ENCODE data around the gene ABCA4.

The ABCA4 gene

DNA sequence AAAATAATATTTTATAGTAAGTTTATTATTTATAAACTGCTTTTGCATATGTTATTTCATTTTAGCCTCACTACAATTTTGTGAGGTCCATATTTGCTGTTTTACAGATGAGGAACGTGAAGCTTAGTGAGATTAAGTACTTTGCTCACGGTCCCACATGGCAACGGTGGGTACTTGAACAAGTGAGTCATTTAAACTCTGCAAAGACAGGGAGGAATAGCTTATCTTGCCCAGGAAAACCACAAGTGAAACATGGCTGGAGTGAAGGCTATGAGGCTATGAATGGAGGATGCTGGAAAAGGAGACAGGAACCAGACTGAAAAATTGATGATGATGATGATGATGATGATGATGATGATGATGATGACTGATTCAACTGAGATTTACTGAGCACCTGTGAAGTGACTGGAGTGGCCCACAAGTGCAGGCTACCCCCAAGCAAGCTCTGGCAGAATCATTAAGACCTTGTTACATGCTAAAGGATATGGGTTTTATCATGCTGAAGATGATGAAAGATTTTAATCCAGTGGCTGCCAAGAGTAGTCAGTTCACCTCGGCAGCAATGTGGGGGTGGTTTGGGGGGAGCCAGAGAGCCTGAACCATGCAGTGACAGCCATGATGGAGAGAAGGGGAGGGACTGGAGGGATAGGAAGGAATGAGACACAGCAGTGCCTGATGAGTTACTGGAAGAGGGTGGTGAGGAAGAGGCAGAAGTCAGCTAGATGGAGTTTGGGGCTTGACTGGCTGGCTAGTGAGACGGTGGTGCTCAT, 1.4 kb upstream of the ABCA4 start:
- no peak for DNase-seq

GRCh38 chr1:94121411-94121821, 468 bp upstream of the ABCA4 start:
- DNase-seq, result no peak

DNA sequence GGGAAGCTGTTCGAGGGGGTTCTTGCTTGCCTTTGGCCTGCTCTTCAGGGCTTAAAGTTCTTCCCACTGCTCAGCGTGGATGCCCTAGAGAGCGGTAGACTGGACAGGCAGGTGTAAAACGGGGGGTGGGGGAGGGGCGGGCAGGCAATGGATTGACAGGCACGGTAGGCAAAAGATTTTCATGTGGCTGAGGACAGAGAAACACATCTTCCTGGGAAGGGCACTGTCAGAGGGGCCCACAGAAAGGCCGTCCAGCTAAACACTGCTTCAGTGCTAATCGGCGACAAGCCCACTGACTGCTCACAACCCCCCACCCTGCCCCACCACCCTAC, 412 bp downstream of the ABCA4 start:
- DNase-seq, result no peak

DNA sequence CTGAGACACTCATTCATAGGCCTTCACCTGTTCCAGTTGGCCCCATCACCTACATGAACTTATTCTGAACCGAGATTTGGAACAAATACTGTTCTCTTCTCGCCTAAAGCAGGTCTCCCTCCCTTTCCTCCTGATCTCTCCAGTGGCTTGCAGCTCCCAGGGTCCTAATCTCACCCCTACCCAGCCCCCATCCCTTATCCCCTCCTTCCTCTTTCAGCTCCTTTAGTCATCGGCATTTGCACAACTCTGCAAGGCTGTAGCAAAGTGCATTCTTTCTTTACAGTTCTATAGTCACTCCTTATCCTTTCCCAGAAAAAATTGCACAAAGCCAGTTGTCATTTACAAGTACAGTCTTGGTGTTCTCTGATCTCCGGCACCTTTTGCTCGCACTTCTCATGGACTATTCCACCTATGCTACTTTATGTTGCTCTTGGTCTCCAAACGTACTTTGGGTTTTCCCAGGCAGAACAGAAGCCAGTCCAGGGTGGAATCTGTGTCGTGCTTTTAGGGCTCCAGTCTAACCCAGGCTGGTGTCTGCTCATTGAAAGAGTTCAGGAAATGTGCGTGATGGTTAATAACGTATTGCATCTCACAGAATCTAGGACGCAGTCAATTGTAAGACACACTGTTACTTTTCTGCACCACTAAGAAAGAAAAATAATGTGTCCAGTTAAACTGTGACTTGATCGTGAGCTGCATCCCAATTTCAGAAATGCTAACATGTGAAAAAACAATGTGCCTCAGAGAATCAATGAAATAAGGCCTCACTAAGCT, 965 bp downstream of the ABCA4 start:
- DNase-seq, result no peak

GRCh38 chr1:94119306-94119705, 1.6 kb downstream of the ABCA4 start:
- DNase-seq, result no peak

GRCh38 chr1:94118471-94118870, 2.5 kb downstream of the ABCA4 start:
- DNase-seq, result no peak

- no peak for DNase-seq
Observed at GRCh38 chr1:94118013-94118412, 2.9 kb downstream of the ABCA4 start.

- no peak for DNase-seq
Observed at GRCh38 chr1:94117259-94117851, 3.6 kb downstream of the ABCA4 start.

DNA sequence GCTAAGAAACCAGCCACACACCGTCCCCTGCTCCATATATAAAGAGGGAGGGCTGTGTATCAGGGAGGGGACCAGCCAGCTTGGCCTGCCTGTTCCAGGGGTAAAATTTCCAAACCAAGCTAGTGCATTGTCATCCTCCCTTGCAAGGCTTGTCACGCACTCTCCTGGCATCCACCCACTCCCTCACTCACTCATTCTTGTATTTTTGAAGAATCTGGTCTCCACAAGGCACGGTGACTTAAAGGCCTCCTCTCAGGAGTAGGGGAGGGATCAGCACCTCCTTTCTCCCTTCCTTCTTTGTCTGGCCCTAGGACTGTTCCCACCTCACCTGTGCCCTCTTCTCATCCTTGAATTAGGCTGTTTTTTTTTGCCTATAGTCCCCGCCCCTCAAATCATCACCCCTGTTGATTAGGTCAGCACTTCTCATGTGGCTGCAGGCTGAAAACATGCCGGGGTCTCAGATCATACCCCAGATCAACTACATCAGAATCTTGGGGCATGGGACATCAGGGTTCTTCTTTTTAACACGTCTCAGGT, 5.0 kb downstream of the ABCA4 start:
- DNase-seq, result no peak

DNA sequence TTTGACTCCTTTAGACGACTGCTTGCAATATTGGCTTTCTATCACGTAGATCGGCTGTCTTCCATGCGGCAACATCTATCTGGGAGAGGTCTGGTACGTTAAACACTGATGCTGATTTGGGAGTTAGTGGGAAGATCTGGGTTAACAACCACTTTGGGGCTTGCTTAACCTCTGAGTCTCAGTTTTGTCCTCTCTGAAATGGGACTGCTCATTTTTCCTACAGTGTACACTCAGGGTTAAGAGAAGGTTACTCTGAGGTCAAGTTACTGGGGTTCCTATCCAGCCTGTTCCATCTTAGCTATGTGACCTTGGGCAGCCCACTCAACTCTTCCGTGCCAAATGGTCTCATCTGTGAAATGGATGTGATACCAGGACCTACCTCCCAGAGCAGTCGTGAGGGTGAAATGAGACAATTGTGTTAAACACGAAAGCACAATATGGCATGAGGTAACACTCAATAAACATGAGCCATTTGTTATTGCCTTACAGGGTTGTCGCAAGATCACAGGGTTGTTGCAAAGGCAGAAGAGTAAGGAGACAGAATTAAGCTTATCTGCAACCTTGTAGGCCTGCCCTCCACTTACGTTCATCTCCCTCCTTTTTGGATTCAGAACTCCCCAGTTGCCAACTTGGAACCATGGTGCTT, 5.6 kb downstream of the ABCA4 start:
- no peak for DNase-seq

DNA sequence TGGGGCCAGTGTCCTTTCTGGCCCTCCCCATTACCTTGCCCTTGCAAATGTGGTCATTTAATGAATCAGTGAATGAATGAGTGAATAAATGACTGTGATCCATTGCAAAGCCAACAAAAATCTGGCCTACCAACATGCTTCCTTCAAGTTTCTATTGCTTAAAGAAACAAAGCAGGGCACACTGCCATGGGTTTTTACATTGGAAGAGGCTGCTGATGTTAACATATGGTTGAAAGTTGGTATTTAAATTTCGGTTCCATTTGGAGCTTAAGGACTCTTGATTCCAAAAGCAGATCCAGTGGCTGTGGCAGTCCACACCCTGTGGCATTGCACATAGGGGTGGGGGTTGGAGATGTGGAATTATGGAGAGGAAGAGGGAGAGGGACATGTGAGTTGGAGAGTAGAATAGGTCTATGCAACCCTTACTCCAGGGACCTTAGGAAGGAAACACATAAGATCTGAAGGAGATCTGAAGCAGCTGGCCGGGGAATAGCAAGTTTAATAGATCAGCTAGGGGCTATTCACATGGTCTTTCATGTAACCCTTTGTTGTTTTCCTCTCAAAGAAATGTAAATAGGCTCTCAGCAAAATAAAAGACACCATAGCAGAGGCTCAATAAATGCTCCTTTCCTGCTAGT, 7.2 kb downstream of the ABCA4 start:
- DNase-seq, result no peak

- no peak for DNase-seq
Observed at GRCh38 chr1:94111879-94112278, 9.1 kb downstream of the ABCA4 start.

GRCh38 chr1:94110946-94111740, 9.8 kb downstream of the ABCA4 start:
- DNase-seq, result no peak

DNA sequence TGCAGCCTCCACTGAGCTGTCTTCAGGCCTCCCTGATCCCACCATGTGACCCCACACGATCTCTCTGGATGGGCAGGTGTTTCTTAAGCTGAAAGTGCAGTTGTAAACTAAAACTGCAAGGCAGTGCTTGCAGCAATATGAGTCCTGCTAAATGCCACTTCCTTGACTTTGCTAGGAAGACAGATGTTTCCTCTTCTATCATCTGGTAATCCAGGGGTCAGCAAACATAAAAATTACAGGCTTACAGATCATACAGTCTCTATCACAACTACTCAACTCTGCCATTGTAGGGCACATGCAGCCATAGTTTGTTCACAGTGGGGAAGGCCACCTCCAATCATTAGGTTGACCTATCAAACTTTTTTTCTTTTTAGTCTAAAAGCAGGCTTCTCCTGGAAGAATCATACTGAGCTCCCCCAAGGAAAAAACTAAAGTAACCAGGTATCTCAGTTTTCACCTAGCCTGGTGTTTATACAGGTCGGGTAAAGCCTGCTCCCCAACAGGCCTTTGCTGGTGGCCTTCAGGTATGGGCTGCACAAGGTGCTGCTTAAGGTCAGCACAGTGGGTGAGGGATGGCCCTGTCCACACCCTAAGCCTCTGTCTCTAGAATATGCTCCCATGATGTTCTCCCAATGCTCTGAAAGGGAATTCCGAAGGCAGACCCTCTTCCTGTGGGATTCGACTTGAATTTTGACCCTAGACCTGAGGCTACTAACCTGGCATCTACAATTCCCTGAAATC, 10.8 kb downstream of the ABCA4 start:
- DNase-seq, result no peak

DNA sequence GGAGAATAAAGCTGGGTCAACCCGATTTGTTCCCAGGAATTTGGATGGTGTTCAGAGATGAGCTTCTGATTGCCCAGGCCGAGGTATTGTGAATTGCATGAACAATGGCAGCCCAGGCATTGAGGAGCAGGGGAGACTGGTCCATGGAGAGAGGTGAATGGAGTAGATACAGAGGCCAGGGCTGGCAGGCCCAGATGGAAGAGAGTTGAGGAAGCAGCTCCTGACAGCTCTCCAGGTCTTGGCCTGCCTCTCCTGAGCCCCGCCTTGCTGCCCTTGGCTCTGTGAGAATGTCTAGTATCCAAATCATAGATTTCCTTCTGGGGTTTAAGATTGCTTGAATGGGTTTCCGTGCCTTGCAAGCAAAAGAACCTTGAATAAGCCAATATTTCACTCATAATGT, 11.5 kb downstream of the ABCA4 start:
- no peak for DNase-seq

GRCh38 chr1:94107141-94107540, 13.8 kb downstream of the ABCA4 start:
- DNase-seq, result no peak

DNA sequence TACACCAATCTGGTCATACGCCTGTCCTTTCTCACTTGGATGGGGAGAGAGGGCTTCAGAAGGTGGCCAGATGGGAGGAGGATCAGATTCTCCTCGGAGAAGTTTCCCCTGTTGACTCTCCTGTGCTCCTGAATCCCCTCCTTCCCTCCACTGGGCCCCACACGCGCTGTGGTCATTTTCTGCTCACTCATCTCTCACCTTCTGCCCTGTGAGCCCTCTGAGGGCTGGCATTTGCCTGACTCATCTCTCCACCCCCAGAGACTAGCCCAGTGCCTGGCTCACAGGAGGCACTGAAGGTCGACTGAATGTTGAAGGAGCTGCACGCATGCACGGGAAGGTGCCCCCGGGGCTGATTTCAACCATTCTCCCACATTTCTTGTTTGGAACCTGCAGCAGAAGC, 14.2 kb downstream of the ABCA4 start:
- no peak for DNase-seq

DNA sequence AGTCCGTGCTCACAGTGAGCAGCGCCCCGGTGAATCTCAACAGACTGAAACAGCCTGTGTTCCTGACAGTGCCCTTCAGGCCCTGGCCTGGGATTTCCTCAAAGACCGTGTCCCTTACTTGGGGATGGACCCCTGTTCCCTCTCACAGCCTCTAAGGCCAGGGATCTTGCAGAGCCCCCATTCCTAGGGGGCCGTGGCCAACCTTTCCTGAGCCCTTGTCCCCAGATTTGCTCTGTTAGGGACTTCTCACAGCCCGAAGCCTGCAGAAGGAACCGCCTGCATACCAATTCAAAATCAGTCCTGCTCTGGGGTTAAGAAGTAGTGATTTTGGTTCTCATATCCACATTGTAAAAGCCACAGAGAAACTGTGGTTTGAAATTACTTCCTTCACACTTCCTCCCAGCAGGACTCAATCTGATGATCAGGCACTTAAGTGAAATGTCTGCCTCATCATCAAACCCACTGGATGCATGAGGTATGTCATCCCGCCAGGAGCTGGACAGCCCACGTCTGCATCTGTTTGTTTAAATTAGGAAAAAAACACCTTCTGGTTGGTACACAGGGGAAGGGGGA, 14.9 kb downstream of the ABCA4 start:
- DNase-seq, result no peak

- DNase-seq, result no peak
Observed at GRCh38 chr1:94105581-94105952, 15.4 kb downstream of the ABCA4 start.

DNA sequence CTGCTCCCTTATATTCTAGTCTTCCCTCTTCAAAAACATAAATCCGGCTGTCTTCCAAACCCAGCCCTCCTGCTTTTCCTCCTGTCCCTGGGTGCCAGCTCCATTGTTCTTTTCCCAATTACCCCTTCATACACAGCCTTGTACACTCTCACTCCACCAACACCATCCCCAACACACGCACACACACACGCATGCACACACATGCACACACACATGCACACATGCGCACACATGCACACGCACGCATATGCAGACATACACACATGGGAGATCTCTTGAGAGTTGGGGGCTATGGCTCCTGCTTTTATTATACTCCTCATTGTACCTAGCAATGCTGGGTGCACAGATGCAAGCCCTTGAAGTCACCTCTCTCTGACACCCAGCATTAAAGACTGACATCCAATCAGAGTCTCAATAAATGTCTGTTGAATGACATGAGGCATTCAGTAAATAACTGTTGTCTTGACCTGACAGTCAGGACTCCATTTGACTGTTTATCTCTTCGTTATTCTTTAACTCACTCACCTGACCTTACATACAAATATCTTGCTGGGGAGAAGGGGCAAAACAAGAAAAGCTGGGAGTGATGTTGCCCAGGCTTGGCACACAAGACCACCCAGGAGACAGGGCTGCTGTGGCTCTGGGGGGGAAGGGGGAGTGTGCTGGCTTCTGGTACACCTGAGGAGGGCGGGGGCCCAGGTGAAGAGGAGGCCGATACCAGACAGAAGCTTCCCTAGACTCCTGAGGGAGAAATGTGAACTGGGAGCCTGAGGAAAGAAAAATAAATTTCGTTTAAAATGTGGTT, 16.0 kb downstream of the ABCA4 start:
- DNase-seq, result no peak

All from DMS153 (cell line).